OCI-M2 (cell line): Measurements from ENCODE around the gene FITM1.
"Not testable (repeated sequence)": the region's sequence is repeated elsewhere in the genome, so short reads cannot be mapped to it uniquely, and the experiment has no call there.

Source experiments
- DNase-seq: peaks from one replicate; lab custom pipeline; 2025; ENCODE audit not compliant: unreplicated experiment; lab: John Stamatoyannopoulos, UW

The FITM1 gene

GRCh38 chr14:24098229-24098926 is 32.1 kb upstream of the FITM1 start:
- no peak for DNase-seq

- no peak for DNase-seq
Observed at GRCh38 chr14:24098927-24099813, 31.3 kb upstream of the FITM1 start.

- no peak for DNase-seq
Observed at GRCh38 chr14:24100197-24100981, 30.1 kb upstream of the FITM1 start.

- DNase-seq = no peak
Observed at GRCh38 chr14:24100982-24101494, 29.4 kb upstream of the FITM1 start.

GRCh38 chr14:24102357-24103048 is 28.0 kb upstream of the FITM1 start:
- DNase-seq = no peak

GRCh38 chr14:24103451-24103850 is 27.0 kb upstream of the FITM1 start:
- DNase-seq = no peak

GRCh38 chr14:24105609-24106239 is 24.7 kb upstream of the FITM1 start:
- DNase-seq = not testable (repeated sequence)

GRCh38 chr14:24106672-24107271 is 23.7 kb upstream of the FITM1 start:
- no peak for DNase-seq

GRCh38 chr14:24108336-24108874 is 22.1 kb upstream of the FITM1 start:
- DNase-seq = no peak

- no peak for DNase-seq
Observed at GRCh38 chr14:24110060-24110459, 20.4 kb upstream of the FITM1 start.

GRCh38 chr14:24110523-24110922 is 19.9 kb upstream of the FITM1 start:
- no peak for DNase-seq

GRCh38 chr14:24113379-24113800 is 17.1 kb upstream of the FITM1 start:
- no peak for DNase-seq

GRCh38 chr14:24113801-24114531 is 16.5 kb upstream of the FITM1 start:
- peak; percentile 85 for DNase-seq

GRCh38 chr14:24114532-24115421 is 15.7 kb upstream of the FITM1 start, which contains the start of the genes DCAF11 and NRL:
Gene DCAF11, plus strand, starts transcription at chr14:24114777. Its CDS starts 818 bp downstream, at chr14:24115595.
Gene NRL, minus strand, starts transcription at chr14:24114949. Its CDS starts 32,101 bp downstream, at chr14:24082848.
- DNase-seq = peak; percentile 96

GRCh38 chr14:24115422-24116127 is 14.9 kb upstream of the FITM1 start:
- DNase-seq = no peak

GRCh38 chr14:24116128-24116814 is 14.2 kb upstream of the FITM1 start:
- DNase-seq = no peak
